Common myeloid progenitor, CD34-positive (primary cell): Measurements from ENCODE around the gene COX11.

Experiments
- CTCF ChIA-PET: fragments of 350-600 bp; sonication (Branson Sonifier 250); formaldehyde crosslinking; loops from one replicate; lab custom pipeline; 2021; ENCODE audit warnings: antibody characterized with exemption; lab: Charles Lee
- POLR2A ChIA-PET: fragments of 350-600 bp; sonication (Branson Sonifier 250); formaldehyde crosslinking; loops from one replicate; lab custom pipeline; 2021; ENCODE audit warnings: antibody characterized with exemption; lab: Charles Lee
- DNase-seq, 3 donors: peaks; one replicate each; pipeline versions ENCODE4 v3.0.0 to v3.0.0-alpha.2; 2013
- H3K27ac ChIP-seq, 2 experiments: 1 replicate in 1 of 2; 2 replicates in 1 of 2; pipeline ENCODE4 v1.7.0; 2013; ENCODE audit warnings: inconsistent platforms in 2 of 2, low read length in 2 of 2, mild to moderate bottlenecking in 2 of 2, low read depth in 1 of 2, moderate library complexity in 1 of 2; ENCODE audit not compliant: severe bottlenecking in 2 of 2, insufficient read depth in 1 of 2, poor library complexity in 1 of 2
- H3K27me3 ChIP-seq, 5 experiments: replicated peaks in 2 of 5; 1 replicate in 3 of 5; 2 replicates in 2 of 5; pipeline versions ENCODE4 v1.6.1 to v1.7.0; 2013; ENCODE audit warnings: low read length in 4 of 5, mild to moderate bottlenecking in 2 of 5, moderate library complexity in 2 of 5, inconsistent platforms in 1 of 5; ENCODE audit not compliant: insufficient read depth in 5 of 5, control insufficient read depth in 4 of 5
- H3K36me3 ChIP-seq, 4 experiments: 1 replicate in 2 of 4; 2 replicates in 2 of 4; pipeline versions ENCODE4 v1.6.1 to v1.7.0; 2013; ENCODE audit warnings: low read length in 3 of 4, control low read depth in 1 of 4, mild to moderate bottlenecking in 1 of 4; ENCODE audit not compliant: control insufficient read depth in 4 of 4, insufficient read depth in 4 of 4
- H3K4me1 ChIP-seq, 4 experiments: 1 replicate in 3 of 4; 2 replicates in 1 of 4; pipeline versions ENCODE4 v1.6.1 to v1.7.1; 2013; ENCODE audit warnings: low read length in 3 of 4, mild to moderate bottlenecking in 3 of 4, control low read depth in 1 of 4, inconsistent platforms in 1 of 4, moderate library complexity in 1 of 4; ENCODE audit not compliant: control insufficient read depth in 4 of 4, insufficient read depth in 4 of 4; ENCODE audit errors: control extremely low read depth in 1 of 4
- H3K4me3 ChIP-seq, 7 experiments: 1 replicate in 4 of 7; 2 replicates in 3 of 7; pipeline versions ENCODE4 v1.5.1 to v1.7.0; 2013; ENCODE audit warnings: mild to moderate bottlenecking in 7 of 7, low read length in 6 of 7, moderate library complexity in 6 of 7, inconsistent platforms in 2 of 7, low read depth in 2 of 7, control low read depth in 1 of 7; ENCODE audit not compliant: insufficient read depth in 4 of 7, control insufficient read depth in 1 of 7; ENCODE audit errors: extremely low read depth in 1 of 7
- H3K9me3 ChIP-seq, 5 experiments: 1 replicate in 4 of 5; 2 replicates in 1 of 5; pipeline versions ENCODE4 v1.6.1 to v1.7.1; 2013; ENCODE audit warnings: low read length in 4 of 5, mild to moderate bottlenecking in 2 of 5, inconsistent platforms in 1 of 5, low read depth in 1 of 5, moderate library complexity in 1 of 5; ENCODE audit not compliant: control insufficient read depth in 4 of 5, insufficient read depth in 2 of 5; ENCODE audit errors: control extremely low read depth in 1 of 5
- WGBS: methylation state at CpG from one replicate; pipeline ENCODE4 v1.1.5; 2013; ENCODE audit not compliant: insufficient coverage; 5-methylcytosine and 5-hydroxymethylcytosine counted together

COX11 gene

DNA sequence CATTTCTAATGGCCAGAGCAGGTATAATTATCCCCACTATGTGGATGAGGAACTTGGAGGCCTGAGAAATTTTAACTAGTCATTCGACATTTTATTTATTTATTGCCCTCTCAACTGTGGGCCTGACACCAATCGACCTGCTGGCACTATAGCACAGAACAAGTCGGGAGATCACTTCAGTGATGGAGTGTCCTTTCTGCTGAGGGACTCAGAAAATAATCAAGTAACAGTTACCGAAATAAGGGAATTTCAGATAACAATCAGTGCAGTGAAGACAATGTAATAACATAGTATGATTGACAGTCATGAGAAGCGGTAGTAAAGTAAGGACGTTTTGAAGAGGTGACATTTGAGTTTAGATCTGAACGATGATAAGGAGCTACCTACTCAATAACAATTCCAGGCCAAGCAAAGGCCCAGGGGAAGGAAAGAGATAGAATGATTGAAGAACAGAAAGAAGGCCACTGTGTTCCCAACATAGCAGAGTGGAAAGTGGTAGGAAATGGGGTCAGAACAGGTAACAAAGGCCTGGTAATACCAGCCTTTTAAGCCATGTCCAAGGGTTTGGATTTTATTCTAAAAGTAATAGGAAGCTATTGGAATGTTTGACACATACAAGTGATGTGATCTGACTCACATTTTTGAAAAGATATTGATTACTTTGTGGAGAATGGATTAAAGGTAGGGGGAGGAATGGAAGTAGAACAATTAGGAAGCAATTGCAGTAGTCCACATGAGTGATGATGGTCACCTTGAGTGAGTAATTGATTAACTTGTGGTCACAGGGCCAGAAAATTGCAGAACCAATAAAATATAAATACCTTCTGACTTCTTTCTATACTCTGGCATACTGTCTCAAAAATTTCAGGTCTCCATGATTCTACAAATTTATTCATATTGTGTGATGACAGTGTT, 1.5 kb upstream of the COX11 start:
- DNase-seq, result no peak
- Histone ChIP-seq H3K27ac (peak overlapping the region; percentile 86 to 94), H3K4me1 (peaks cover 4 to 28% (median 19%) of the 10 kb centered on the region in 4 experiments), H3K4me3 (peak overlapping the region in 5 of 7 experiments; percentile 78 to 100 (median 93)), H3K27me3 (no peaks in the 10 kb centered on the region), H3K9me3 (no peaks in the 10 kb centered on the region), H3K36me3 (no peaks in the 10 kb centered on the region)
- ChIA-PET POLR2A (no interaction called here), CTCF (interaction anchor here (1.3 to 2.2 kb wide), 3 partner anchors 15 to 69 kb away, joined by 3 to 4 read pairs (median 3); partner anchors contain the start of gene TOM1L1)
- WGBS, result 39% methylated on average over 6 of the region's 7 CpGs

DNA sequence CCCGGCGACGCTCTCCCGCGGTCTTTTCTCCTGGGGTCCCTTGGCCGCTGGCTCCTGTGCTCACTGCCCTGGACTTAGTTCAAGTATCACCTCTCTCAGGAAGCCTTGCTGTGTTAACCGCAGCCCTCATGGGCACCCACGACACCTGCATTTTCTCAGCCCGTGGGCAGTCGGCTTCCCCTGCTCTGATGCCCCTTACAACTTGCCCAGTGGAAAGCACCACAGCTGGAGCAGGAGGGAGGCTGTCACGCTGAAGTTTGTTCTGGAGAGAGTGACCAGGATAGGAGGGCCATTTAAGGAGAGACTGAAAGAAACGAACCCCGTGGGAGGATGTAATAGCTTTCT, 506 bp upstream of the COX11 start:
- Histone ChIP-seq H3K27ac (peak overlapping the region; percentile 86 to 94), H3K9me3 (no peaks in the 10 kb centered on the region), H3K4me1 (peaks cover 4 to 28% (median 19%) of the 10 kb centered on the region in 4 experiments), H3K36me3 (peaks cover 0 to 9% (median 4%) of the 10 kb centered on the region in 4 experiments), H3K4me3 (peak overlapping the region; percentile 78 to 100 (median 93)), H3K27me3 (no peaks in the 10 kb centered on the region)
- WGBS, result under 1% methylated on average over 13 of the region's 13 CpGs
- no peak for DNase-seq
- CTCF ChIA-PET, result interaction anchor here (1.4 to 2.2 kb wide), 2 partner anchors 16 to 68 kb away, joined by 3 to 4 read pairs; partner anchors contain the start of gene TOM1L1
- POLR2A ChIA-PET, result no interaction called here

DNA sequence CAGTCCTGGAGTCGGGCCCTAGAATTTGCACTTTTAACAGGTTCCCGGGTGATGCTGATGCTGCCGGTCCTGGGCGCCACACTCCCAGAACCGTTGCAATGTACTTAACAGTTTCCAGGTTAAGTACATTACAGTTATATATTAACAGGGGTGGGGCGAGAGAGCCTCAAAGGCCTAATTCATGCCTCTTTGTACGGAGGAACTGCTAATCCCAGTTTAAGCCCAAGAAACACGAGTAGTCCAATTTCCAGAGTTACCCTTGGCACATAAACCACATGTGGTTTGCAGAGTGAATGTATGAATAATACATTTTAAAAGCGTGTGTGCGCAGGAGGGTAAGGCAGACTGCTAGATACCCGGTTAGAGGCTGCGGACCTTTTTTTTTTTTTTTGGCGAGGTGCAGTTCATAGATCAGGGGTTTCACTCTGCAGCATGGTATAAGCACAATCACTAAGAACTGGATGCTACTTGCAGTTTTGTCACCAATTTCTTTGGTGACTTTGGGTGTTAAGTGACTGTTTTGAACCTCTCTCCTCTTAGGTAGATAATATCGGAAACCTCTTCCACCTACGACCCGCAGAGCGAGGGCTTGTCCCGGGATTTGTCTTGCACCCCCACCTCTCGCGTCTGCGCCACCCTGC, 713 bp downstream of the COX11 start:
- peaks cover 0 to 21% (median 11%) of the 10 kb centered on the region in 4 experiments for H3K36me3 ChIP-seq
- POLR2A ChIA-PET, result no interaction called here
- H3K9me3 ChIP-seq, result no peaks in the 10 kb centered on the region
- H3K27ac ChIP-seq, result peak overlapping the region; percentile 86 to 94
- H3K4me3 ChIP-seq, result peak overlapping the region; percentile 78 to 100 (median 93)
- peak; percentile 62 to 73 (median 66) for DNase-seq
- 0% methylated on average over 11 of the region's 21 CpGs for WGBS
- peaks cover 4 to 28% (median 19%) of the 10 kb centered on the region in 4 experiments for H3K4me1 ChIP-seq
- CTCF ChIA-PET, result no interaction called here
- no peaks in the 10 kb centered on the region for H3K27me3 ChIP-seq

GRCh38 chr17:54956791-54957190, 11.7 kb downstream of the COX11 start:
- no peaks in the 10 kb centered on the region for H3K9me3 ChIP-seq
- ChIA-PET POLR2A (no interaction called here), CTCF (no interaction called here)
- no peak overlapping the region for H3K4me3 ChIP-seq
- DNase-seq, result no peak
- no peak overlapping the region for H3K27ac ChIP-seq
- WGBS, result 95% methylated on average over 3 of the region's 3 CpGs
- no peaks in the 10 kb centered on the region for H3K27me3 ChIP-seq
- peaks cover 7 to 47% (median 28%) of the 10 kb centered on the region in 4 experiments for H3K36me3 ChIP-seq
- no peaks in the 10 kb centered on the region for H3K4me1 ChIP-seq

GRCh38 chr17:54951286-54951685, 17.2 kb downstream of the COX11 start:
- Histone ChIP-seq H3K4me3 (no peak overlapping the region), H3K27ac (no peak overlapping the region), H3K4me1 (peaks cover 0 to 26% (median 3%) of the 10 kb centered on the region in 4 experiments), H3K36me3 (peaks cover 0 to 18% (median 1%) of the 10 kb centered on the region in 4 experiments), H3K9me3 (no peaks in the 10 kb centered on the region), H3K27me3 (no peaks in the 10 kb centered on the region)
- POLR2A ChIA-PET, result no interaction called here
- CTCF ChIA-PET, result no interaction called here
- 38% methylated on average over 1 of the region's 4 CpGs for WGBS
- no peak for DNase-seq

GRCh38 chr17:54950116-54950515, 18.3 kb downstream of the COX11 start:
- CTCF ChIA-PET, result interaction anchor here (1.1 kb wide), 1 partner anchor 11 kb away, joined by 4 read pairs; no protein-coding TSS in a partner anchor
- Histone ChIP-seq H3K27ac (no peak overlapping the region), H3K9me3 (no peaks in the 10 kb centered on the region), H3K36me3 (peaks cover 0 to 17% (median 1%) of the 10 kb centered on the region in 4 experiments), H3K4me3 (no peak overlapping the region), H3K27me3 (no peaks in the 10 kb centered on the region), H3K4me1 (peaks cover 0 to 37% (median 11%) of the 10 kb centered on the region in 4 experiments)
- POLR2A ChIA-PET, result no interaction called here
- 100% methylated on average over 2 of the region's 2 CpGs for WGBS
- no peak for DNase-seq
